8988T (cell line): ENCODE measurements around the gene RGS5.

Experiments used
- DNase-seq: peaks from one replicate; pipeline ENCODE4 v3.0.0; 2011

RGS5 gene

GRCh38 chr1:163178628-163179027 lies 24.1 kb downstream of the RGS5 start:
- DNase-seq: no peak

GRCh38 chr1:163176797-163177196 lies 25.9 kb downstream of the RGS5 start:
- DNase-seq: no peak

GRCh38 chr1:163174524-163175437 lies 27.9 kb downstream of the RGS5 start:
- peak; percentile 11 for DNase-seq

GRCh38 chr1:163173121-163173520 lies 29.6 kb downstream of the RGS5 start:
- DNase-seq: no peak

- no peak for DNase-seq
Observed at GRCh38 chr1:163172596-163172995, 30.1 kb downstream of the RGS5 start.

GRCh38 chr1:163171826-163172225 lies 30.9 kb downstream of the RGS5 start:
- no peak for DNase-seq

GRCh38 chr1:163170975-163171676 lies 31.6 kb downstream of the RGS5 start:
- DNase-seq: no peak

- no peak for DNase-seq
Observed at GRCh38 chr1:163170331-163170730, 32.4 kb downstream of the RGS5 start.

- no peak for DNase-seq
Observed at GRCh38 chr1:163169553-163169952, 33.2 kb downstream of the RGS5 start.

- no peak for DNase-seq
Observed at GRCh38 chr1:163168053-163168452, 34.7 kb downstream of the RGS5 start.

GRCh38 chr1:163166886-163167555 lies 35.7 kb downstream of the RGS5 start:
- DNase-seq: no peak

- no peak for DNase-seq
Observed at GRCh38 chr1:163165119-163165518, 37.6 kb downstream of the RGS5 start.

- no peak for DNase-seq
Observed at GRCh38 chr1:163163881-163164582, 38.7 kb downstream of the RGS5 start.

- no peak for DNase-seq
Observed at GRCh38 chr1:163163163-163163562, 39.6 kb downstream of the RGS5 start.

GRCh38 chr1:163162381-163162914 lies 40.3 kb downstream of the RGS5 start:
- DNase-seq: no peak

GRCh38 chr1:163161841-163162240 lies 40.9 kb downstream of the RGS5 start:
- DNase-seq: no peak

- DNase-seq: no peak
Observed at GRCh38 chr1:163161337-163161736, 41.4 kb downstream of the RGS5 start.

GRCh38 chr1:163155606-163156005 lies 47.1 kb downstream of the RGS5 start:
- DNase-seq: no peak

- DNase-seq: no peak
Observed at GRCh38 chr1:163148911-163149310, 53.8 kb downstream of the RGS5 start.

- no peak for DNase-seq
Observed at GRCh38 chr1:163147019-163147418, 55.7 kb downstream of the RGS5 start.

- DNase-seq: no peak
Observed at GRCh38 chr1:163145435-163145834, 57.3 kb downstream of the RGS5 start.

- DNase-seq: no peak
Observed at GRCh38 chr1:163144418-163144817, 58.3 kb downstream of the RGS5 start.

- no peak for DNase-seq
Observed at GRCh38 chr1:163142152-163142551, 60.6 kb downstream of the RGS5 start.
